ENCODE results near the gene PDZD2. TPM values are rescaled to one million over a fixed set of nuclear protein-coding genes. Genes with fewer than 3 reads are reported as not detected.

Gene PDZD2
- total RNA-seq, 4 donors from 2014 or later: 107 to 195 (median 123) TPM

DNA sequence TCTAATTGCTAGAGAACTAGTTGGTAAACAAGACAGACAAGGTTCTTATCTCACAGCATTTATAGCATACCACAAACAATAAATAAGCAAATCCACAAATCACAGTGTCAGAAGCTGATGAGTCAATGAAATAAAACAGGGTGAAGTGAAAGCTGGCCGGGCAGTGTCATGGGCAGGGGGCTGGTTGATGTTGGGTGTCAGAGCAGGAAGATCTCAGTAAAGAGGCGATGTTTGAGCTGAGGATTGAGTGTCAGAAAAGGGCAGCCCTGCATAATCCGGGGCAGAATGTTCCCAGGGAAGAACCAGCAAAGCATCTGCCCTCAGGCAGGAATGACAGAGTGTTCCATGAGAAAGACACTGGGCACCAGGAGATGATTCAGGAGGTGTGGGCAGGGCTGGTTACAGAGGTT is 351.8 kb downstream of the PDZD2 start:
- no peak for DNase-seq (ENCODE audit: low spot score in 2 of 2)
- peaks cover 12% of the 10 kb centered on the region for H3K4me1 ChIP-seq
- WGBS: 66% methylated on average over 3 of the region's 3 CpGs
- H3K4me3 ChIP-seq: no peak overlapping the region
- no peak for TF ChIP-seq EP300 (IDR thresholded peaks at IDR 0.05)
- no peak for TF ChIP-seq POLR2A (IDR thresholded peaks at IDR 0.05)
- TF ChIP-seq POLR2AphosphoS5 (IDR thresholded peaks at IDR 0.05): no peak
- TF ChIP-seq, protein P1, sequence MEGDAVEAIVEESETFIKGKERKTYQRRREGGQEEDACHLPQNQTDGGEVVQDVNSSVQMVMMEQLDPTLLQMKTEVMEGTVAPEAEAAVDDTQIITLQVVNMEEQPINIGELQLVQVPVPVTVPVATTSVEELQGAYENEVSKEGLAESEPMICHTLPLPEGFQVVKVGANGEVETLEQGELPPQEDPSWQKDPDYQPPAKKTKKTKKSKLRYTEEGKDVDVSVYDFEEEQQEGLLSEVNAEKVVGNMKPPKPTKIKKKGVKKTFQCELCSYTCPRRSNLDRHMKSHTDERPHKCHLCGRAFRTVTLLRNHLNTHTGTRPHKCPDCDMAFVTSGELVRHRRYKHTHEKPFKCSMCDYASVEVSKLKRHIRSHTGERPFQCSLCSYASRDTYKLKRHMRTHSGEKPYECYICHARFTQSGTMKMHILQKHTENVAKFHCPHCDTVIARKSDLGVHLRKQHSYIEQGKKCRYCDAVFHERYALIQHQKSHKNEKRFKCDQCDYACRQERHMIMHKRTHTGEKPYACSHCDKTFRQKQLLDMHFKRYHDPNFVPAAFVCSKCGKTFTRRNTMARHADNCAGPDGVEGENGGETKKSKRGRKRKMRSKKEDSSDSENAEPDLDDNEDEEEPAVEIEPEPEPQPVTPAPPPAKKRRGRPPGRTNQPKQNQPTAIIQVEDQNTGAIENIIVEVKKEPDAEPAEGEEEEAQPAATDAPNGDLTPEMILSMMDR (IDR thresholded peaks at IDR 0.05): no peak
- no peak overlapping the region for H3K27ac ChIP-seq
- H3K9me3 ChIP-seq: no peaks in the 10 kb centered on the region
- no peaks in the 10 kb centered on the region for H3K27me3 ChIP-seq
- H3K36me3 ChIP-seq: peaks cover 4% of the 10 kb centered on the region

DNA sequence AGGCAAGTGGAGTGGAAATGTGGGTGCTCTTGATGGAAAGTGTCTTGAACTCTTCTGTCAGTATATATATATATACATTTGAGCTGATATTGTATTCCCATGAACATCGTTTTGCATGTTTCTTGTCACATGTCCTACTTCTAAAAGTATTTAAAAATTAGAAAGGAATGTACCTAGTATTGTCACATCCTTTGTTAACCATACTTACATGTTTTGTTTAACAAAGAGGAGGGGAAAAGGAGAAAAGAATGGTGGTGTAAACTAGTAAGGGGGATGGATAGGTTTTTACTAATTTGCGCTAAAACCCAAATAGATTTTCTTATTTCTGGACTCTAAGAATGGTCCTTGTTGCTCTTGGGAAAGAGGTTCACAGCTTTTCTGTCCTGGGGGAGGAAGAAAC is 353.4 kb downstream of the PDZD2 start:
- DNase-seq (ENCODE audit: low spot score in 2 of 2): no peak
- Histone ChIP-seq H3K36me3 (peaks cover 4% of the 10 kb centered on the region), H3K27ac (no peak overlapping the region), H3K9me3 (no peaks in the 10 kb centered on the region), H3K4me3 (no peak overlapping the region), H3K27me3 (no peaks in the 10 kb centered on the region), H3K4me1 (peaks cover 12% of the 10 kb centered on the region)
- WGBS: 95% methylated on average over 2 of the region's 2 CpGs
- TF ChIP-seq POLR2A (IDR thresholded peaks at IDR 0.05) (no peak), EP300 (IDR thresholded peaks at IDR 0.05) (no peak), POLR2AphosphoS5 (IDR thresholded peaks at IDR 0.05) (no peak)
- TF ChIP-seq, protein P1 (IDR thresholded peaks at IDR 0.05): no peak

DNA sequence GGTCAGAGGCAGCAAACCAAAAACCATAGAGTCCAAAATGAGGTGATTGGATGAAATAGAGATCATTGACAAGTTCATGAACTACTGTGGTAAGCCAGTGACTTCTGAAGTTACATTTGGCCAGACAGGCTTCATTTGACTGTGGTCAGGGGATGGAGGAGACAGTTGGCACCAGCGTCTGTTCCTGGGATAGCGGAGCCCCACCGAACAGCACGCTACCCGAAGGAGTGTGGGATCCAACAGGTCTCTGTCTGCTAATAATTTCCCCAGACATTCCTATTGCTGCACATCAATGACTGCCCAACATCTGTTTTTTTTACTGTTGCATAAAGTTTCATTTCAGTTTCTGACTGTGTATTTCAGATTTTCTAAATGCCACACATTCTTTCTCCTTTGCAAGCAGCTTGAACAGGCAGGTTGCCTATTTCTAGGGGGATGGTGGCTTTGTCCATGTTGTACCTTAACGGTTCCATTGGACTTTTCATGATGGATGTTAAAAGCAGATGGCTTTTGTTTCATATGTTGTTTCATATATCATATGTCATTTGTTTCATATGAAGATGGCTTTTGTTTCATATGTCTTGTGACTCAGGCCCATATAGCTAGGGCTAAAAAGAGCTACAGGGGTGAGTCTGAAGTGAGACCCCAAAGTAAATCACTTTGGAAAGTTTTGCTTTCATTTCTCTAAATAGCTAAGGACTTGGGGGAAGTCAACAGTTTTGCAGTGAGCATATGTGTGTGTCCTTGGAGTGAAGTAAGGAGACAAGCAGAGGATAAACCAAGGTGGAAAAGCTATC is 354.4 kb downstream of the PDZD2 start:
- Histone ChIP-seq H3K27me3 (no peaks in the 10 kb centered on the region), H3K27ac (no peak overlapping the region), H3K36me3 (no peaks in the 10 kb centered on the region), H3K4me1 (peaks cover 12% of the 10 kb centered on the region), H3K9me3 (no peaks in the 10 kb centered on the region), H3K4me3 (no peak overlapping the region)
- no peak for DNase-seq (ENCODE audit: low spot score in 2 of 2)
- 72% methylated on average over 6 of the region's 6 CpGs for WGBS
- TF ChIP-seq, protein P1 (IDR thresholded peaks at IDR 0.05): no peak
- TF ChIP-seq EP300 (IDR thresholded peaks at IDR 0.05): no peak
- TF ChIP-seq POLR2A (IDR thresholded peaks at IDR 0.05): no peak
- TF ChIP-seq POLR2AphosphoS5 (IDR thresholded peaks at IDR 0.05): no peak

DNA sequence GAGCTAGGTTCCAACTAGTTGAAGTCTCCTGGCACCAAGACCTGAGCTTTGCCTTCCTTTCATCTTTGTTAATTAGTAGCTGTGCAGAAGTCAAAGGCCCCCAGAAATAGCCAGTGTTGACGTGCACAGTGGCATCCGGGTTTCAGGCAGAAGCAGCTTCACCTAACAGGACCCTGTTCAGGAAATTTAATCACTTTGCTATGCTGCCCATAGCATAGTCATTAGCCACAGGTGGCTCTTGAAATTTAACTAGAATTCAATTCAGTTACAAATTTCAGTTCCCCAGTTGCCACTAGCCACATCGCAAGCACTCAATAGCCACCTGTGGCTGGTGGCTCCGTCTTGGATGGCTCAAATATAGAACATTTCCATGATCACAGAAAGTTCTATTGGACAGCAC is 356.1 kb downstream of the PDZD2 start:
- WGBS: 84% methylated on average over 4 of the region's 4 CpGs
- no peak for DNase-seq (ENCODE audit: low spot score in 2 of 2)

DNA sequence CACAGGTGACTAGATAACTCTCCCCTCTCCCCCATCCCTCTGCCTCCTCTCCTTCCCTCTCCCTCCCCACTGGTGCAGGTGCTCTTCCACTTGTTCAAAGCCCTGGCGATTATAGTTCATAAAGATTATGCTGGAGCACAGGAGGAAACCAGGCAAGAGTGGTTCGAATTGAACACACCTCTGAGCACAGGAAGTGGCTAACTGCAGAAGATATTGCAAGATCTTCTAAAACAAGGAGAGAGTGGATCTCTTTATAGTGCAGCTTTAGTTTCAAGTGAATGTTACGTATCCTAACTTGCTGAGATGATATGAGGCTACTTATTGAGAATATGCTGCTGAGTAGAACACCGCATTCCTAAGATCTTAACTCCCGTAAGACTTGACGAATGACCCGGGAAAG is 356.8 kb downstream of the PDZD2 start:
- Histone ChIP-seq H3K9me3 (no peaks in the 10 kb centered on the region), H3K27me3 (no peaks in the 10 kb centered on the region), H3K36me3 (peaks cover 8% of the 10 kb centered on the region), H3K27ac (no peak overlapping the region), H3K4me1 (peaks cover 3% of the 10 kb centered on the region), H3K4me3 (no peak overlapping the region)
- no peak for TF ChIP-seq POLR2A (IDR thresholded peaks at IDR 0.05)
- no peak for TF ChIP-seq EP300 (IDR thresholded peaks at IDR 0.05)
- no peak for TF ChIP-seq POLR2AphosphoS5 (IDR thresholded peaks at IDR 0.05)
- TF ChIP-seq, protein P1 (IDR thresholded peaks at IDR 0.05): no peak
- WGBS: 88% methylated on average over 7 of the region's 7 CpGs
- no peak for DNase-seq (ENCODE audit: low spot score in 2 of 2)

More for the DNA sequence above, 356.1 kb downstream of the PDZD2 start:
- Histone ChIP-seq H3K27ac (no peak overlapping the region), H3K27me3 (no peaks in the 10 kb centered on the region), H3K4me3 (no peak overlapping the region), H3K4me1 (peaks cover 8% of the 10 kb centered on the region), H3K9me3 (no peaks in the 10 kb centered on the region), H3K36me3 (peaks cover 1% of the 10 kb centered on the region)
- TF ChIP-seq EP300 (IDR thresholded peaks at IDR 0.05) (no peak), POLR2AphosphoS5 (IDR thresholded peaks at IDR 0.05) (no peak), POLR2A (IDR thresholded peaks at IDR 0.05) (no peak)
- TF ChIP-seq, protein P1 (IDR thresholded peaks at IDR 0.05): no peak

All from suprapubic skin (tissue), 4 donors.